Mesothelial cell of epicardium (in vitro differentiated cells): ENCODE results near the gene PGAP6. TPM values are rescaled to one million over a fixed set of nuclear protein-coding genes. Genes with fewer than 3 reads are reported as not detected.

ENCODE experiments used
- DNase-seq, 2 experiments: peaks; one replicate each; pipeline ENCODE4 v3.0.0; 2021; ENCODE audit warnings: low spot score in 2 of 2; ENCODE audit not compliant: unreplicated experiment in 2 of 2
- H3K27ac Mint-ChIP-seq: 2 replicates; pipeline ENCODE4 v1.8.0; 2021; ENCODE audit warnings: mixed read lengths
- H3K27me3 Mint-ChIP-seq: 2 replicates; pipeline ENCODE4 v1.8.0; 2021; ENCODE audit warnings: low read depth, mixed read lengths
- H3K36me3 Mint-ChIP-seq: 2 replicates; pipeline ENCODE4 v1.8.0; 2021; ENCODE audit warnings: mixed read lengths
- H3K4me1 Mint-ChIP-seq: 2 replicates; pipeline ENCODE4 v1.8.0; 2021; ENCODE audit warnings: mixed read lengths
- H3K4me3 Mint-ChIP-seq: 2 replicates; pipeline ENCODE4 v1.8.0; 2021; ENCODE audit warnings: mild to moderate bottlenecking, moderate library complexity, mixed read lengths
- H3K9me3 Mint-ChIP-seq: 2 replicates; pipeline ENCODE4 v1.8.0; 2021; ENCODE audit warnings: mixed read lengths
- CTCF ChIP-seq: fragments of 200-600 bp; sonication (generic); IDR thresholded peaks from one replicate; pipeline ENCODE4 v1.5.0; 2021; ENCODE audit warnings: antibody characterized with exemption; ENCODE audit not compliant: unreplicated experiment
- total RNA-seq: library from RNA; stranded (reverse); gene quantifications from 3 replicates; pipeline ENCODE4 v1.2.1, GENCODE V29; 2021

The PGAP6 gene
- total RNA-seq, 1 donor from 2014 or later = 51.4 TPM

GRCh38 chr16:373848-374615, 7.7 kb downstream of the PGAP6 start:
- DNase-seq = no peak
- no peaks in the 10 kb centered on the region for H3K36me3 Mint-ChIP-seq
- H3K4me3 Mint-ChIP-seq = no peak overlapping the region
- no peaks in the 10 kb centered on the region for H3K9me3 Mint-ChIP-seq
- no peak for TF ChIP-seq CTCF
- no peaks in the 10 kb centered on the region for H3K27me3 Mint-ChIP-seq
- H3K27ac Mint-ChIP-seq = no peak overlapping the region
- peaks cover 11% of the 10 kb centered on the region for H3K4me1 Mint-ChIP-seq

- Mint-ChIP-seq H3K4me3 (no peak overlapping the region), H3K36me3 (no peaks in the 10 kb centered on the region), H3K9me3 (no peaks in the 10 kb centered on the region), H3K27ac (no peak overlapping the region), H3K27me3 (no peaks in the 10 kb centered on the region), H3K4me1 (peaks cover 10% of the 10 kb centered on the region)
- no peak for TF ChIP-seq CTCF
- DNase-seq = no peak
These were observed 8.7 kb downstream of the PGAP6 start for GRCh38 chr16:373020-373598.

- DNase-seq = no peak
- Mint-ChIP-seq H3K36me3 (no peaks in the 10 kb centered on the region), H3K27ac (no peak overlapping the region), H3K4me3 (no peak overlapping the region), H3K9me3 (no peaks in the 10 kb centered on the region), H3K27me3 (no peaks in the 10 kb centered on the region), H3K4me1 (peaks cover 10% of the 10 kb centered on the region)
- TF ChIP-seq CTCF = no peak
These were observed 9.3 kb downstream of the PGAP6 start for GRCh38 chr16:372302-372983.

GRCh38 chr16:371515-372301, 10.1 kb downstream of the PGAP6 start:
- no peaks in the 10 kb centered on the region for H3K27me3 Mint-ChIP-seq
- TF ChIP-seq CTCF = no peak
- peak overlapping the region; percentile 28 for H3K4me3 Mint-ChIP-seq
- H3K4me1 Mint-ChIP-seq = peaks cover 10% of the 10 kb centered on the region
- no peak for DNase-seq
- peaks cover 3% of the 10 kb centered on the region for H3K36me3 Mint-ChIP-seq
- H3K9me3 Mint-ChIP-seq = no peaks in the 10 kb centered on the region
- no peak overlapping the region for H3K27ac Mint-ChIP-seq

GRCh38 chr16:370979-371514, 10.7 kb downstream of the PGAP6 start:
- Mint-ChIP-seq H3K4me3 (peak overlapping the region; percentile 91), H3K9me3 (no peaks in the 10 kb centered on the region), H3K27ac (peak overlapping the region; percentile 96), H3K4me1 (peaks cover 10% of the 10 kb centered on the region), H3K36me3 (peaks cover 3% of the 10 kb centered on the region), H3K27me3 (no peaks in the 10 kb centered on the region)
- no peak for DNase-seq
- no peak for TF ChIP-seq CTCF
